Activated CD4-positive, alpha-beta T cell treated with anti-CD3 and anti-CD28 coated beads, Interleukin-2, amount 50 U/mL, for 16 hours (primary cell): ENCODE results near the gene CHERP.

Experiments
- DNase-seq: peaks from one replicate; pipeline ENCODE4 v3.0.0-alpha.2; 2020

CHERP gene

GRCh38 chr19:16541526-16542044, 652 bp downstream of the CHERP start:
- DNase-seq: no peak

GRCh38 chr19:16540948-16541347, 1.3 kb downstream of the CHERP start:
- DNase-seq: no peak

GRCh38 chr19:16537111-16537510, 5.1 kb downstream of the CHERP start:
- no peak for DNase-seq

DNA sequence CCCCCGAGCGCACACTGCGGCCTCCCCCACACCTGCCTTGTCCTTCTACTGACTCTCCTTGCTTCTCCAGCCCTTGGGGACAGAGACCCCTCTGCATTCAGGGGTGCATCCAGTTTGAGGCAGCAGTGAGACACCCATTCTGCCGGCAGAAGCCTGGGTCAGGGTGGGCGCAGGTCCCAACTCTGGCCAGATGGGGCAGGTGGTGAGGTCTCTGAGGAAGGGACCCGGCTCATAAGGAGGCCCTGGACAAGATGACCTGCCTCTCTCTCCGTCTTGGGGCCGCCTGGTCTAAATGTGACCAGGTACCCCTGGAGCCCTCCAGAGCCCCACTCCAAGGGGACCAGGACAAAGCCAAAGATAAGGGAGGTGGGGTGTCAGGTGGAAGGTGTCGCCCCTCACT, 6.1 kb downstream of the CHERP start:
- DNase-seq: no peak

- no peak for DNase-seq
Observed at GRCh38 chr19:16535381-16535780, 6.9 kb downstream of the CHERP start.

GRCh38 chr19:16532440-16533234, 9.6 kb downstream of the CHERP start:
- no peak for DNase-seq

DNA sequence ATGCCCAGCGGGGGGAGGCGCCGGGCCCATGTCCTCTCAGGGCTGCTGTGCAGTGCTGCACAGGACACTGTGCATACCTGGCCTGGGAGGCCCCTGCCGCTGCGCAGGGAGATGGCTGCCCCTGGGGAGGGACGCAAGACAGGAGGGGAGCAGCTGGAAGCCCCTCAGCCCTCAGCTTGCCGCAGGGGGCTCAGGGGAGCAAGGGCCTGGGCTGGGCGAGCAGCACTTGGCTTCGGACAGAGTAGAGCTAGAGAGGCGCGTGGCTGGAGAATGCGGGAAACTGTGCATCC, 10.9 kb downstream of the CHERP start:
- no peak for DNase-seq

DNA sequence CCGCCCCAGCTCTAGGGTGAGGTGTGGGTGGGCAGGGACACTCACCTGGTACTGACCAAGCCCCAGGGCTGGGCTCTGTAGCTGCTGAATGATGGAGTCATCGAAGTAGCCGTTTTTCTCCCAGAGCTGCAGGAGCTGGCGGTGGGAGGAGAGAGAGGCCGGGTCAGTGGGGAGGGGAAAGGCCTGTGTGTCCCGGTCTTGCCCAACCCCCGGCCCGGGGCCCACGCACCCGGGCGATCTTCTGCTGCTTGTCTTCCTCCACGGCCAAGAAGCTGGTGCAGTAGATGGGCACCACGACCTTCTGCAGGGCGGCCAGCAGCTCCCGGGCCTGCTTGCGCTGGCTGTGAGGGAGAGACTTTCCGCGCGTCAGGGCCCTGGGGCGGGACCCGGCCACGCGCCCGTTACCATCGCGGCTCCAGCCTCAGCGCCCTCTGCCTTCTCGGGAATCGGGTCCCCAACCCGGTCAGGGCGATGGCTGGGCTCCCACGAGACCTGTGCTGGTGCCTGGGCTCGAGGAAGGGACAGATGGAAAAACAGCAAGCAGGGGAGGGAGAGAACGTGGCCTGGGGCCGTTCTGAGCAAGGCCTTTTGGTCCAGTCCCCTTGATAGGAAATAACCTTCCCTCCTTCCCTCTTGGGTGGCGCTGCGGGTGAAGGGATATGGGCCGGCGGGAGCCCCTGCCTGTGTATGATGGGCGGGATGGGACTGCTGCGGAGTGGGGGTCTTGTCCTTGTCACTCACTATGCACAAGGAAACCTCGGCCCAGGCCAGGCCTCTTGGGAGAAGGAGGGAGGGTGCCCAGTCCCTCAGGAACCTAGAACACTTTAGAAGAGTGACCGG, 11.5 kb downstream of the CHERP start:
- no peak for DNase-seq

GRCh38 chr19:16529466-16530144, 12.6 kb downstream of the CHERP start:
- DNase-seq: no peak

DNA sequence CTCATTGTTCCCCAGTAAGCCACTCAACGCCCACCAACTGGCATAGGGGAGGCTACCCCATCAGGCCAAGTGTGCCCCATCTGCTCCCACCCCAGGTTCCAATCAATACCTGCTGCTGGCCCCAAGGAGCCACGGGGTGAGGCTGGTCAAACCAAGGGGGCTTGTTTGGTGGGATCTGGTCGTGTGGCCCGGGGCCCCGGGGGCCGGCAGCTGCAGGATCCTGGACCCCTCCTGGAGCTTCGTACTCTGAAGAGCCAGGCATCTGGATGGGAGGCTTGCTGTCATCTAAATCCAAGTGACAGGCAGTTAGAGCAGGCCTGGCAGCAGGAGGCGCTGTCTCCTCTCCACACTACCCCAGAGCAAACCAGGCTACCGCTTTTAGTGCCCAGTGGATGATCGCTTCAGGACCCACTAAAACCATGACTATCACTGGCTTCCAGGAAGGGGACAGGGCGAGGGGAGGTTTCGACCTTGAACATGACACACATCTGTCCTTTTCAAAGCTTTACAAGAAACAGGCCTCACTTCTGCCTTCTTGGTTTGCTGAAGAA, 14.2 kb downstream of the CHERP start:
- peak; percentile 39 for DNase-seq

DNA sequence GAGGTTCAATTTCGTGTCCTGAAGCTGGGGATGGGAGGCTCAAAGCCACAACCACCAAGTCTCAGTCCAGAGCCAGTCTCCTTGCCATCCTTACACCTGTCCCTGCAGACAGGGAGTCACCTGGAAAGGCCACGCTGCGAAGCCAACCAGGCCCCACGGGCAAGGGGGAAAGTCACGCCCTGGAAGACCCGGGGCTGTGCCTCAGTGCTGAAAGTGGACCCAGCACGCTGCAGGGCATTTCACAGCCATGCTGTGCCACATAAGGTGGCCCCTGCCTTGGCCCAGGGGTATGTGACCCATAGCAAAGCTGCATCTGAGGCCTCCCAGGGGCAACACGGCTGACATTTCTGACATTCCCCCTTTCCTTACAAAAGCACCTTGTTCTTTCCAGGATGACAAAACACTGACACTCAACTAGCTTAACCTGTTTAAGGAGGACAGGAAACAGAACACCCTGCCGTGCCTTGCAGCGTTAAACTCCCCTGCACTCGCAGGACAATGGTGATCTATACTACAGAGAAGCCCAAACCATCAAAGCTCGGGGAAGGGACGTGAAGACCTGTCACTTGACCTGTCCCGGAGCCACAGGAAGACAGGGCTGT, 14.8 kb downstream of the CHERP start:
- no peak for DNase-seq

DNA sequence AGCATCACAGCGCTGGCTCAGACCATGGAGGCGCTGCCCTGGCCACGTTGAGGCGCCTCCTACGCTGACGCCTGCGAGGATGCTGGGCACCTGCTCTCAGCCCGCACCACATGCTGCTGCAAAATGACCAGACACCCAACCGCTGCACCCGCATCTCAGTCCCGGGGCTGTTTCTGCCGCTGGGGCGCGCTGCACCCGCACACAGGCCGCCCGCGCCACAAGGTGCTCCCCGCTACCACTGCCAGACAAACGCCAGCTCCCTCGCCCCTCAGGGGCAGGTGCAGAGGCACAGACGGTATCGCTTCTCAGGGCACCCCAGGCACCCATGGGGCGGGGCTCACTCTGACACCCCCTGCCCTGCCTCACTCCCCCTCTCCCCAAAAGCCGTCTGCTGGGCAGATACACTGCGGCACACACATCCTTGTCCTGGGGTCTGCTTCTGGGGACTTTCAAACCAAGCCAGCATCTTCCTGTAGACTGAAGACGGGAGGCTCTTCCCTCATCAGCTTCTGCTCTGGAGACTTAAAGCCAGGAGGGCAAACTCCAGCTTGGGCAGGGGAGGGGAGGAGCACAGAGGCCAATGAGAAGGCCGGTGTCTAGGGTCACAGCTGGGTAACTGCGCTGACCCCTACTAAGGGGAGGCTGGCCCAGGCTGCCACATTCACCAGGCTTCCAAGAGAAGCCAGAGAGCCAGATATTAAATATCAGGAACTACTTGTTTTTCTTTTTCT, 16.3 kb downstream of the CHERP start:
- DNase-seq: no peak

DNA sequence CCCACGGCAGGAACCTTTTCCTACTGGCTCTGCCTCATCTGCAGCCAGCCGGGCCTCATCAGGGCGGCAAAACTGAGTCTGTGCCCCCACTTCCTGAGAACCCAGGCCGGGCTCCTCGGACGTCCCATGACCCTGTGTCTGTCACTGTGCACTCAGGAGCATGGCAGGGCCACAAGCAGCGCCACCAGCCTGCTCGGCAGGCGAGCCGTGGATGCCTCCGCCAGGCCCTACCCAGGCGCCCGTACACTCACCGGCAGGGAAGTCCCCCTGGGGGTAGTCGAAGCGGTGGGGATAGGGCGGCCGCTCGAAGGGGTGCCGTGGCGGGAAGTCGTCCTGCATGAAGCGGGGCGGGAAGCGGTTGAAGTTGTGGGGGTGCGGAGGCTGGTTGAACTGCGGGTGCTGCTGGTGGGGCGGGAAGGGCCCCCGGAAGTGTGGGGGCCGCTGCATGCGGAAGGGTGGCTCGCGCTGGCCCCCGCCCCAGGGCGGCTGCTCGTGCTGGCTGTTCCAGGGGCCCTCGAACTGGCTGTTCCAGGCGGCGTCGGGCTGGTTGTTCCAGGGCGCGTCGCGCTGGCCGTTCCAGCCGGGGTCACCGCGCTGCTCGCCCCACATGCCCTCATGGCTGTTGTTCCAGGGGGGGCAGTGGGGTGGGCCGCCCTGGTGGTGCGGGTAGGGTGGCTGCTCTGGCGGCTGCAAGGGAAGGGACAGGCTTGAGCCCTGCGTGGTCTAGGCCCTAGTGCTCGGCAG, 17.1 kb downstream of the CHERP start:
- DNase-seq: no peak

GRCh38 chr19:16522559-16523377, 19.5 kb downstream of the CHERP start:
- DNase-seq: no peak

GRCh38 chr19:16521715-16522289, 20.4 kb downstream of the CHERP start:
- no peak for DNase-seq

GRCh38 chr19:16520986-16521624, 21.1 kb downstream of the CHERP start:
- DNase-seq: no peak

GRCh38 chr19:16520074-16520973, 21.9 kb downstream of the CHERP start:
- DNase-seq: no peak

DNA sequence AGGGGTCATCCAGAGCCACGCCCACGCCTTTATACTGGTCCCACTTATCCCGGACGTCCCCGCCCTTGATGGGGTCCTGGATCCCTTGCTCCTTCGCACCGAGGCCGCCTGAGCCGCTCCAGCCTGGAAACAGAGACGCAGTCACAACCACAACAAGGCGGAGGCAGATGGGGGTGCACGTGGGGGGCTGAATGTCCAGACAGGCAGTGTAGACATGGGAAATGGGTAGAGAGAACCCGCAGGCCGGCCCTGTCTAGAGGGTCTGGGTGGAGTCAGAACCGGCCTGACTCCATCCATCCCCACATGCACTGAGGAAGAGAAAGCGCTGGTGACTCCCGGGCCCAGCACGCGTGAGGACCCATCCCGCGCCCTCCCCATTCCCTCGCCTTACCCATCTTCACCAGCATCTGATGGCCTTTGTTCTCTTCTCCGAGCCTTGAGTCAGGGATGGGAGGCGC, 23.0 kb downstream of the CHERP start:
- DNase-seq: no peak
